HEK293 (cell line): ENCODE measurements around the gene ST7.
A peak's percentile ranks its signal among the peaks of the same experiment; 100 is the strongest.

Experiments used
- BCL11A ChIP-seq: fragments of 450-650 bp; formaldehyde crosslinking; IDR thresholded peaks from 2 replicates; pipeline ENCODE4 v1.5.1; 2016; ENCODE audit warnings: low read depth, missing biosample characterization, missing genetic modification characterization
- HOXC10 ChIP-seq: sonication (generic); formaldehyde crosslinking; IDR thresholded peaks from 2 replicates; pipeline ENCODE4 v1.8.1; 2023; ENCODE audit warnings: mild to moderate bottlenecking, missing genetic modification reagents
- KLF10 ChIP-seq: fragments of 450-650 bp; IDR thresholded peaks from 2 replicates; pipeline ENCODE4 v1.5.1; 2018; ENCODE audit warnings: missing biosample characterization, mild to moderate bottlenecking, missing genetic modification characterization
- KLF8 ChIP-seq: fragments of 450-650 bp; formaldehyde crosslinking; IDR thresholded peaks from 2 replicates; pipeline ENCODE4 v1.5.1; 2016; ENCODE audit warnings: missing biosample characterization, missing genetic modification characterization
- OVOL3 ChIP-seq: fragments of 450-650 bp; formaldehyde crosslinking; IDR thresholded peaks from 2 replicates; pipeline ENCODE4 v1.5.1; 2016; ENCODE audit warnings: missing biosample characterization, missing genetic modification characterization
- YY2 ChIP-seq: fragments of 450-650 bp; formaldehyde crosslinking; IDR thresholded peaks from 2 replicates; pipeline ENCODE4 v1.5.1; 2016; ENCODE audit warnings: missing biosample characterization, missing genetic modification characterization
- ZBTB1 ChIP-seq: fragments of 450-650 bp; formaldehyde crosslinking; IDR thresholded peaks from 2 replicates; pipeline ENCODE4 v1.5.1; 2016; ENCODE audit warnings: missing biosample characterization, missing genetic modification characterization
- ZBTB21 ChIP-seq: fragments of 450-650 bp; formaldehyde crosslinking; IDR thresholded peaks from 2 replicates; pipeline ENCODE4 v1.5.1; 2017; ENCODE audit warnings: missing biosample characterization, missing genetic modification characterization
- ZFP3 ChIP-seq: fragments of 450-650 bp; formaldehyde crosslinking; IDR thresholded peaks from 2 replicates; pipeline ENCODE4 v1.5.1; 2016; ENCODE audit warnings: low read depth, missing biosample characterization, missing genetic modification characterization
- ZFP69B ChIP-seq: fragments of 450-650 bp; formaldehyde crosslinking; IDR thresholded peaks from 2 replicates; pipeline ENCODE4 v1.5.1; 2016; ENCODE audit warnings: missing biosample characterization, missing genetic modification characterization
- ZNF121 ChIP-seq: fragments of 450-650 bp; formaldehyde crosslinking; IDR thresholded peaks from 2 replicates; pipeline ENCODE4 v1.5.1; 2016; ENCODE audit warnings: missing biosample characterization, missing genetic modification characterization
- ZNF146 ChIP-seq: fragments of 450-650 bp; formaldehyde crosslinking; IDR thresholded peaks from 2 replicates; pipeline ENCODE4 v1.5.1; 2016; ENCODE audit warnings: missing biosample characterization, missing genetic modification characterization
- ZNF155 ChIP-seq: fragments of 450-650 bp; formaldehyde crosslinking; IDR thresholded peaks from 2 replicates; pipeline ENCODE4 v1.5.1; 2016; ENCODE audit warnings: missing biosample characterization, missing genetic modification characterization
- ZNF157 ChIP-seq: fragments of 450-650 bp; formaldehyde crosslinking; IDR thresholded peaks from 2 replicates; pipeline ENCODE4 v1.5.1; 2016; ENCODE audit warnings: missing biosample characterization, missing genetic modification characterization
- ZNF23 ChIP-seq: fragments of 450-650 bp; formaldehyde crosslinking; IDR thresholded peaks from 2 replicates; pipeline ENCODE4 v1.5.1; 2016; ENCODE audit warnings: missing biosample characterization, missing genetic modification characterization, borderline replicate concordance
- ZNF266 ChIP-seq: fragments of 450-650 bp; formaldehyde crosslinking; IDR thresholded peaks from 2 replicates; pipeline ENCODE4 v1.5.1; 2016; ENCODE audit warnings: missing biosample characterization, missing genetic modification characterization, low read depth
- ZNF302 ChIP-seq: fragments of 450-650 bp; formaldehyde crosslinking; IDR thresholded peaks from 2 replicates; pipeline ENCODE4 v1.5.1; 2016; ENCODE audit warnings: missing biosample characterization, missing genetic modification characterization, low read depth
- ZNF366 ChIP-seq: fragments of 450-650 bp; formaldehyde crosslinking; conservative IDR thresholded peaks from 2 replicates; pipeline ENCODE4 v1.5.1; 2016; ENCODE audit warnings: missing biosample characterization, missing genetic modification characterization
- ZNF404 ChIP-seq: fragments of 450-650 bp; formaldehyde crosslinking; IDR thresholded peaks from 2 replicates; pipeline ENCODE4 v1.5.1; 2017; ENCODE audit warnings: missing biosample characterization, missing genetic modification characterization
- ZNF596 ChIP-seq: fragments of 450-650 bp; IDR thresholded peaks from 2 replicates; pipeline ENCODE4 v1.5.0; 2018; ENCODE audit warnings: missing biosample characterization, mild to moderate bottlenecking, missing genetic modification characterization, moderate library complexity
- ZNF701 ChIP-seq: fragments of 450-650 bp; formaldehyde crosslinking; IDR thresholded peaks from 2 replicates; pipeline ENCODE4 v1.5.1; 2016; ENCODE audit warnings: missing biosample characterization, missing genetic modification characterization
- ZNF707 ChIP-seq: fragments of 450-650 bp; formaldehyde crosslinking; IDR thresholded peaks from 2 replicates; pipeline ENCODE4 v1.5.1; 2016; ENCODE audit warnings: missing biosample characterization, missing genetic modification characterization
- ZNF792 ChIP-seq: fragments of 450-650 bp; formaldehyde crosslinking; IDR thresholded peaks from 2 replicates; pipeline ENCODE4 v1.5.1; 2016; ENCODE audit warnings: missing biosample characterization, missing genetic modification characterization
- ZNF837 ChIP-seq: fragments of 450-650 bp; formaldehyde crosslinking; IDR thresholded peaks from 2 replicates; pipeline ENCODE4 v1.5.1; 2016; ENCODE audit warnings: missing biosample characterization, missing genetic modification characterization
- ZNF843 ChIP-seq: fragments of 450-650 bp; formaldehyde crosslinking; IDR thresholded peaks from 2 replicates; pipeline ENCODE4 v1.5.1; 2016; ENCODE audit warnings: missing biosample characterization, missing genetic modification characterization
- TF ChIP-seq, protein P1 (sequence below): fragments of 450-650 bp; formaldehyde crosslinking; conservative IDR thresholded peaks from 2 replicates; pipeline ENCODE4 v1.5.1; 2016; ENCODE audit warnings: low read depth, missing biosample characterization, missing genetic modification characterization
- TF ChIP-seq, protein P2 (sequence below): fragments of 450-650 bp; formaldehyde crosslinking; IDR thresholded peaks from 2 replicates; pipeline ENCODE4 v1.5.1; 2016; ENCODE audit warnings: missing biosample characterization, missing genetic modification characterization
- TF ChIP-seq, protein P3 (sequence below): fragments of 450-650 bp; formaldehyde crosslinking; IDR thresholded peaks from 2 replicates; pipeline ENCODE4 v1.5.1; 2016; ENCODE audit warnings: missing biosample characterization, missing genetic modification characterization
- TF ChIP-seq, protein P4 (sequence below): fragments of 450-650 bp; formaldehyde crosslinking; IDR thresholded peaks from 2 replicates; pipeline ENCODE4 v1.5.1; 2016; ENCODE audit warnings: missing biosample characterization, missing genetic modification characterization, borderline replicate concordance
- TF ChIP-seq, protein P5 (sequence below): fragments of 450-650 bp; formaldehyde crosslinking; IDR thresholded peaks from 2 replicates; pipeline ENCODE4 v1.5.1; 2016; ENCODE audit warnings: missing biosample characterization, missing genetic modification characterization
- TF ChIP-seq, protein P6 (sequence below): fragments of 450-650 bp; formaldehyde crosslinking; IDR thresholded peaks from 2 replicates; pipeline ENCODE4 v1.5.1; 2016; ENCODE audit warnings: missing biosample characterization, missing genetic modification characterization

ST7 gene

DNA sequence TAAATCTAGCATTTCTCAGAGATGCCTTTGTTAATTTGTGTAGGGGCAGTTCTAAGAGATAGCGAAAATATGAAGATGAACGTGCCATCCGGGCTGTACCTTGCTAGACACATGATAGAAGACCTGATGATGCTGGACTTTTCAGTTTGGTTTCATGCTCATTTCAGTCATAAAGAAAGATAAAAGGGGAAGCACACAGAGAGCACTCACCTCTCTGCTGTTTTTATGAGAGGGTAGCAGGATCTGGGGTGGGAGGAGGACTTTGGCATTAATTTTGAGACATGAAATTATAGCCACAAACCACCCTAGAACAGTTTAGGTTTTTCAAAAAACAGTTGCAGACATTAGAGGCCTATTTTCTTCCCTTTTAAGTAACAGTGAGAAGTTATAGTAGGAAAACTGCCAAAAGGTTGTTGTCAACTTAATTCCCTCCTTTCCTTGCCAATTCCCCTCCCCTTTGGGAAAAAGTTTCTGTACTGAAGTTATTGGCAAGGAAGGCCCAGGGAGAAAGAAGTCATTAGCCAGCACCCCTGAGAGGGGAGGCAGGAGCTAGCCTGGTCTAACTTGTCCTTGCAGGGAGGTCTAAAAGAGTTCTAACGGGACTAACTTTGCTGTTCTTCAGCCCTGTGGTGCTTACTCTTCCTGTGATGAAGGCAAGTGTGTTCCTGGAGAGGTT is 2.6 kb downstream of the ST7 start (continued):
- TF ChIP-seq ZNF366 (tag by site-specific recombination): peak; percentile 33; the same call in 1 of the 2 replicates
- TF ChIP-seq ZNF146: no peak
- TF ChIP-seq ZFP69B: peak; percentile 35; the same call in 1 of the 2 replicates
- TF ChIP-seq ZNF792: no peak
- TF ChIP-seq BCL11A (tag by site-specific recombination): no peak
- TF ChIP-seq ZNF843 (tag by site-specific recombination): no peak
- TF ChIP-seq ZNF121: no peak
- TF ChIP-seq, protein P1, sequence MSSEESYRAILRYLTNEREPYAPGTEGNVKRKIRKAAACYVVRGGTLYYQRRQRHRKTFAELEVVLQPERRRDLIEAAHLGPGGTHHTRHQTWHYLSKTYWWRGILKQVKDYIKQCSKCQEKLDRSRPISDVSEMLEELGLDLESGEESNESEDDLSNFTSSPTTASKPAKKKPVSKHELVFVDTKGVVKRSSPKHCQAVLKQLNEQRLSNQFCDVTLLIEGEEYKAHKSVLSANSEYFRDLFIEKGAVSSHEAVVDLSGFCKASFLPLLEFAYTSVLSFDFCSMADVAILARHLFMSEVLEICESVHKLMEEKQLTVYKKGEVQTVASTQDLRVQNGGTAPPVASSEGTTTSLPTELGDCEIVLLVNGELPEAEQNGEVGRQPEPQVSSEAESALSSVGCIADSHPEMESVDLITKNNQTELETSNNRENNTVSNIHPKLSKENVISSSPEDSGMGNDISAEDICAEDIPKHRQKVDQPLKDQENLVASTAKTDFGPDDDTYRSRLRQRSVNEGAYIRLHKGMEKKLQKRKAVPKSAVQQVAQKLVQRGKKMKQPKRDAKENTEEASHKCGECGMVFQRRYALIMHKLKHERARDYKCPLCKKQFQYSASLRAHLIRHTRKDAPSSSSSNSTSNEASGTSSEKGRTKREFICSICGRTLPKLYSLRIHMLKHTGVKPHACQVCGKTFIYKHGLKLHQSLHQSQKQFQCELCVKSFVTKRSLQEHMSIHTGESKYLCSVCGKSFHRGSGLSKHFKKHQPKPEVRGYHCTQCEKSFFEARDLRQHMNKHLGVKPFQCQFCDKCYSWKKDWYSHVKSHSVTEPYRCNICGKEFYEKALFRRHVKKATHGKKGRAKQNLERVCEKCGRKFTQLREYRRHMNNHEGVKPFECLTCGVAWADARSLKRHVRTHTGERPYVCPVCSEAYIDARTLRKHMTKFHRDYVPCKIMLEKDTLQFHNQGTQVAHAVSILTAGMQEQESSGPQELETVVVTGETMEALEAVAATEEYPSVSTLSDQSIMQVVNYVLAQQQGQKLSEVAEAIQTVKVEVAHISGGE: no peak
- no peak for TF ChIP-seq ZNF266 (tag by site-specific recombination)
- TF ChIP-seq ZNF701 (tag by site-specific recombination): no peak
- TF ChIP-seq ZNF302 (tag by site-specific recombination): no peak
- TF ChIP-seq, protein P2, sequence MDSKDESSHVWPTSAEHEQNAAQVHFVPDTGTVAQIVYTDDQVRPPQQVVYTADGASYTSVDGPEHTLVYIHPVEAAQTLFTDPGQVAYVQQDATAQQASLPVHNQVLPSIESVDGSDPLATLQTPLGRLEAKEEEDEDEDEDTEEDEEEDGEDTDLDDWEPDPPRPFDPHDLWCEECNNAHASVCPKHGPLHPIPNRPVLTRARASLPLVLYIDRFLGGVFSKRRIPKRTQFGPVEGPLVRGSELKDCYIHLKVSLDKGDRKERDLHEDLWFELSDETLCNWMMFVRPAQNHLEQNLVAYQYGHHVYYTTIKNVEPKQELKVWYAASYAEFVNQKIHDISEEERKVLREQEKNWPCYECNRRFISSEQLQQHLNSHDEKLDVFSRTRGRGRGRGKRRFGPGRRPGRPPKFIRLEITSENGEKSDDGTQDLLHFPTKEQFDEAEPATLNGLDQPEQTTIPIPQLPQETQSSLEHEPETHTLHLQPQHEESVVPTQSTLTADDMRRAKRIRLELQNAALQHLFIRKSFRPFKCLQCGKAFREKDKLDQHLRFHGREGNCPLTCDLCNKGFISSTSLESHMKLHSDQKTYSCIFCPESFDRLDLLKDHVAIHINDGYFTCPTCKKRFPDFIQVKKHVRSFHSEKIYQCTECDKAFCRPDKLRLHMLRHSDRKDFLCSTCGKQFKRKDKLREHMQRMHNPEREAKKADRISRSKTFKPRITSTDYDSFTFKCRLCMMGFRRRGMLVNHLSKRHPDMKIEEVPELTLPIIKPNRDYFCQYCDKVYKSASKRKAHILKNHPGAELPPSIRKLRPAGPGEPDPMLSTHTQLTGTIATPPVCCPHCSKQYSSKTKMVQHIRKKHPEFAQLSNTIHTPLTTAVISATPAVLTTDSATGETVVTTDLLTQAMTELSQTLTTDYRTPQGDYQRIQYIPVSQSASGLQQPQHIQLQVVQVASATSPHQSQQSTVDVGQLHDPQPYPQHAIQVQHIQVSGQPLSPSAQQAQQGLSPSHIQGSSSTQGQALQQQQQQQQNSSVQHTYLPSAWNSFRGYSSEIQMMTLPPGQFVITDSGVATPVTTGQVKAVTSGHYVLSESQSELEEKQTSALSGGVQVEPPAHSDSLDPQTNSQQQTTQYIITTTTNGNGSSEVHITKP (tag by site-specific recombination): peak; percentile 90
- no peak for TF ChIP-seq ZNF596 (tag by site-specific recombination)
- TF ChIP-seq HOXC10 (CRISPR knock-in tag): no peak
- no peak for TF ChIP-seq ZBTB1 (tag by site-specific recombination)
- no peak for TF ChIP-seq KLF10
- no peak for TF ChIP-seq ZNF707
- TF ChIP-seq, protein P3, sequence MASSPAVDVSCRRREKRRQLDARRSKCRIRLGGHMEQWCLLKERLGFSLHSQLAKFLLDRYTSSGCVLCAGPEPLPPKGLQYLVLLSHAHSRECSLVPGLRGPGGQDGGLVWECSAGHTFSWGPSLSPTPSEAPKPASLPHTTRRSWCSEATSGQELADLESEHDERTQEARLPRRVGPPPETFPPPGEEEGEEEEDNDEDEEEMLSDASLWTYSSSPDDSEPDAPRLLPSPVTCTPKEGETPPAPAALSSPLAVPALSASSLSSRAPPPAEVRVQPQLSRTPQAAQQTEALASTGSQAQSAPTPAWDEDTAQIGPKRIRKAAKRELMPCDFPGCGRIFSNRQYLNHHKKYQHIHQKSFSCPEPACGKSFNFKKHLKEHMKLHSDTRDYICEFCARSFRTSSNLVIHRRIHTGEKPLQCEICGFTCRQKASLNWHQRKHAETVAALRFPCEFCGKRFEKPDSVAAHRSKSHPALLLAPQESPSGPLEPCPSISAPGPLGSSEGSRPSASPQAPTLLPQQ (tag by site-specific recombination): peak; percentile 70
- TF ChIP-seq ZNF157: no peak
- TF ChIP-seq YY2 (tag by site-specific recombination): no peak
- TF ChIP-seq OVOL3 (tag by site-specific recombination): no peak
- TF ChIP-seq ZNF404: no peak
- TF ChIP-seq, protein P4, sequence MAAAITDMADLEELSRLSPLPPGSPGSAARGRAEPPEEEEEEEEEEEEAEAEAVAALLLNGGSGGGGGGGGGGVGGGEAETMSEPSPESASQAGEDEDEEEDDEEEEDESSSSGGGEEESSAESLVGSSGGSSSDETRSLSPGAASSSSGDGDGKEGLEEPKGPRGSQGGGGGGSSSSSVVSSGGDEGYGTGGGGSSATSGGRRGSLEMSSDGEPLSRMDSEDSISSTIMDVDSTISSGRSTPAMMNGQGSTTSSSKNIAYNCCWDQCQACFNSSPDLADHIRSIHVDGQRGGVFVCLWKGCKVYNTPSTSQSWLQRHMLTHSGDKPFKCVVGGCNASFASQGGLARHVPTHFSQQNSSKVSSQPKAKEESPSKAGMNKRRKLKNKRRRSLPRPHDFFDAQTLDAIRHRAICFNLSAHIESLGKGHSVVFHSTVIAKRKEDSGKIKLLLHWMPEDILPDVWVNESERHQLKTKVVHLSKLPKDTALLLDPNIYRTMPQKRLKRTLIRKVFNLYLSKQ: no peak
- no peak for TF ChIP-seq ZNF837 (tag by site-specific recombination)
- TF ChIP-seq ZBTB21 (tag by site-specific recombination): no peak
- TF ChIP-seq, protein P5, sequence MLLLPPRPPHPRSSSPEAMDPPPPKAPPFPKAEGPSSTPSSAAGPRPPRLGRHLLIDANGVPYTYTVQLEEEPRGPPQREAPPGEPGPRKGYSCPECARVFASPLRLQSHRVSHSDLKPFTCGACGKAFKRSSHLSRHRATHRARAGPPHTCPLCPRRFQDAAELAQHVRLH: no peak
- no peak for TF ChIP-seq ZNF23
- no peak for TF ChIP-seq KLF8
- TF ChIP-seq ZNF155: no peak
- TF ChIP-seq ZFP3 (tag by site-specific recombination): no peak
- TF ChIP-seq, protein P6, sequence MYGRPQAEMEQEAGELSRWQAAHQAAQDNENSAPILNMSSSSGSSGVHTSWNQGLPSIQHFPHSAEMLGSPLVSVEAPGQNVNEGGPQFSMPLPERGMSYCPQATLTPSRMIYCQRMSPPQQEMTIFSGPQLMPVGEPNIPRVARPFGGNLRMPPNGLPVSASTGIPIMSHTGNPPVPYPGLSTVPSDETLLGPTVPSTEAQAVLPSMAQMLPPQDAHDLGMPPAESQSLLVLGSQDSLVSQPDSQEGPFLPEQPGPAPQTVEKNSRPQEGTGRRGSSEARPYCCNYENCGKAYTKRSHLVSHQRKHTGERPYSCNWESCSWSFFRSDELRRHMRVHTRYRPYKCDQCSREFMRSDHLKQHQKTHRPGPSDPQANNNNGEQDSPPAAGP (tag by site-specific recombination): no peak
